Nephron progenitor cell (in vitro differentiated cells): ENCODE measurements around the gene CCDC178.
A peak's percentile ranks its signal among the peaks of the same experiment; 100 is the strongest.

Experiments used
- DNase-seq: peaks from one replicate; pipeline ENCODE4 v3.0.0; 2021
- H3K27ac Mint-ChIP-seq: 2 replicates; pipeline ENCODE4 v1.8.0; 2021; ENCODE audit warnings: mild to moderate bottlenecking, moderate library complexity, mixed read lengths
- H3K27me3 Mint-ChIP-seq: 2 replicates; pipeline ENCODE4 v1.8.0; 2021; ENCODE audit warnings: mild to moderate bottlenecking, low read depth, mixed read lengths; ENCODE audit not compliant: poor library complexity
- H3K36me3 Mint-ChIP-seq: 2 replicates; pipeline ENCODE4 v1.8.0; 2021; ENCODE audit warnings: low read depth, mixed read lengths
- H3K4me1 Mint-ChIP-seq: 2 replicates; pipeline ENCODE4 v1.8.0; 2021; ENCODE audit warnings: mixed read lengths
- H3K4me3 Mint-ChIP-seq: 2 replicates; pipeline ENCODE4 v1.8.0; 2021; ENCODE audit warnings: mild to moderate bottlenecking, moderate library complexity, mixed read lengths
- H3K9me3 Mint-ChIP-seq: 2 replicates; pipeline ENCODE4 v1.8.0; 2021; ENCODE audit warnings: mild to moderate bottlenecking, moderate library complexity, mixed read lengths
- TF ChIP-seq, protein P1 (sequence below): fragments of 200-600 bp; sonication (generic); IDR thresholded peaks from 2 replicates; pipeline ENCODE4 v1.5.0; 2021; ENCODE audit warnings: antibody characterized with exemption

The CCDC178 gene

DNA sequence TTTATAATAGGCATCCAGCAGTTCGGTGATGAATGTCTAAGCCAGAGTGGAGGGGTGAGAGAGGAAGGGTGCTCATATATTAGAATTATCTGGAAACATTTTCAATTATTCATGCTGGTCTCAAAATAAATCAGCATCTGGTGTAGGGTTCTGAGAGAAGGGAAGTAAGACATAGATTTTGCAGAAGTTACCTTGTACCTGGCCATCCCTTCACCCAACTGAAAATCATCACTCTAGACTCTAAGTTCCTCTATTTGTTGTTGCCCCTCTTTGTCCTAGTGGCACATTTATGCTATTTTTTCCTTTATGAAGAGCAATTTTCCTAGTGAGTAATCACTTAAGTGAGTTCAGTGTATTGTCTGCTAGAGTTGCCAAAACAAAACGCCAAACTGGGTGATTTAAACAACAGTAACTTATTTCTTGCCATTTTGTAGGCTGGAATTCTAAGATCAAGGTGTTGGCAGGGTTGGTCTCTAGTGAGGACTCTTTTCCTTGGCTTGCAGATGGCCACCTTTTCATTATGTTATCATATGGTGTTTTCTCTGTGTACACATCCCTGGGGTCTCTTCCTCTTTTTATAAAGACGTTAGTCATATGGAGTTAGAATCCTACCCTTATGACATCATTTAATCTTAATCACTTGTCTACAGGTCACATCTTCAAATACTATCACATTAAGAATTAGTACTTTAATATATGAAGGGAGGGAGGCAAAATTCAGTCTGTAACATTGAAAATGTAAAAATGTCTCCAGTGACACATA is 537.8 kb downstream of the CCDC178 start:
- TF ChIP-seq, protein P1, sequence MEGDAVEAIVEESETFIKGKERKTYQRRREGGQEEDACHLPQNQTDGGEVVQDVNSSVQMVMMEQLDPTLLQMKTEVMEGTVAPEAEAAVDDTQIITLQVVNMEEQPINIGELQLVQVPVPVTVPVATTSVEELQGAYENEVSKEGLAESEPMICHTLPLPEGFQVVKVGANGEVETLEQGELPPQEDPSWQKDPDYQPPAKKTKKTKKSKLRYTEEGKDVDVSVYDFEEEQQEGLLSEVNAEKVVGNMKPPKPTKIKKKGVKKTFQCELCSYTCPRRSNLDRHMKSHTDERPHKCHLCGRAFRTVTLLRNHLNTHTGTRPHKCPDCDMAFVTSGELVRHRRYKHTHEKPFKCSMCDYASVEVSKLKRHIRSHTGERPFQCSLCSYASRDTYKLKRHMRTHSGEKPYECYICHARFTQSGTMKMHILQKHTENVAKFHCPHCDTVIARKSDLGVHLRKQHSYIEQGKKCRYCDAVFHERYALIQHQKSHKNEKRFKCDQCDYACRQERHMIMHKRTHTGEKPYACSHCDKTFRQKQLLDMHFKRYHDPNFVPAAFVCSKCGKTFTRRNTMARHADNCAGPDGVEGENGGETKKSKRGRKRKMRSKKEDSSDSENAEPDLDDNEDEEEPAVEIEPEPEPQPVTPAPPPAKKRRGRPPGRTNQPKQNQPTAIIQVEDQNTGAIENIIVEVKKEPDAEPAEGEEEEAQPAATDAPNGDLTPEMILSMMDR = no peak
- Mint-ChIP-seq H3K27ac (no peak overlapping the region), H3K4me3 (no peak overlapping the region), H3K36me3 (peaks cover 10% of the 10 kb centered on the region), H3K4me1 (peaks cover 8% of the 10 kb centered on the region), H3K9me3 (peaks cover 11% of the 10 kb centered on the region), H3K27me3 (no peaks in the 10 kb centered on the region)
- no peak for DNase-seq

DNA sequence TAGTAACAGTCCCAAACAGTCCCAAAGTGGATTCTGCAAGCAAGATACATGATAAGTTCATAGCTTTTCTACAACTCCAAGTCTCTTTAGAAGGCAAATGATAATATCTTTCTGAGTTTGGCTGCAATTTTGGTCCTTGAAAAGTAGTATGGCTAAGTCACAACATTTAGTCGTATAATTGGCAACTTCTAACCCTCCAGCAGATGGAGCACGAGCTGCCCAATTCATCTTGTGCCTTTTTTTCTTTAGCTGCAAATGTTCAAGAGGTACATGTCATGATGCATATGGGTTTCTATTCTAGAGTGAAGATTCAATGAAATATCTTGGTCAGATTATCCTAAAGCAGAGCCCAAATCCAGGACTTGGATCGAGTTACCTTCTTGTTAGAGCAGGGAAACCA is 540.7 kb downstream of the CCDC178 start:
- TF ChIP-seq, protein P1 = no peak
- no peak overlapping the region for H3K27ac Mint-ChIP-seq
- no peak overlapping the region for H3K4me3 Mint-ChIP-seq
- DNase-seq = no peak
- H3K27me3 Mint-ChIP-seq = no peaks in the 10 kb centered on the region
- peaks cover 33% of the 10 kb centered on the region for H3K9me3 Mint-ChIP-seq
- H3K4me1 Mint-ChIP-seq = no peaks in the 10 kb centered on the region
- peaks cover 19% of the 10 kb centered on the region for H3K36me3 Mint-ChIP-seq

DNA sequence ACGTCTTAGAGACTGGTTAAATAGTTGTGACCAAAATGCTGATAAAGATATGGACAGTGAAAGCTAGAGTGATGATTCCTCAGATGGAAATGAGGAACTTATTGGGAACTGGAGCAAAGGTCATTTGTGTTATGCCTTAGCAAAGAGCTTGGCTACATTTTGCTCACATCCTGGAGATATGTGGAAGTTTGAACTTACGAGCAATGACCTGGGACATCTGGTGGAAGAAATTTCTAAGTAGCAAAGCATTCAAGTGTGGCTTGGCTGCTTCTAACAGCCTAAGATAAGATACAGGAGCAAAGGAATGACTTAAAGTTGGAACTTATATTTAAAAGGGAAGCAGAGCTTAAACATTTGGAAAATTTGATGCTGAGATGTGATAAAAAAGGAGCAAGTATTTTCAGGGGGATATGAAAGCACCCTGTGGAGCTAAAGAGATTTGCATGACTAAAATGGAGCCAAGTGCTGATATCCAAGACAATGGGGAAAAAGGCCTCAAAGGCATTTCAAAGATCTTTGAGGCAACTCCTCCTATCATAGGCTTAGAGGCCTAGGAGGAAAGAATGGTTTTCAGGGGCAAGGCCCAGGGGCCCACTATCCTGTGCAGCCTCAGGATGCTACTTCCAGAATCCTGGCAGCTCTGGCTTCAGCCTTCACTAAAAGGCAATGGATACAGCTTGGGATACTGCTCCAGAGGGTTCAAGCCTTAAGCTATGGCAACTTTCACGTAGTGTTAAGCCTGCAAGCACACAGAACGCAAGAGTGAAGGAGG is 543.6 kb downstream of the CCDC178 start:
- TF ChIP-seq, protein P1 = no peak
- no peak overlapping the region for H3K27ac Mint-ChIP-seq
- H3K27me3 Mint-ChIP-seq = no peaks in the 10 kb centered on the region

DNA sequence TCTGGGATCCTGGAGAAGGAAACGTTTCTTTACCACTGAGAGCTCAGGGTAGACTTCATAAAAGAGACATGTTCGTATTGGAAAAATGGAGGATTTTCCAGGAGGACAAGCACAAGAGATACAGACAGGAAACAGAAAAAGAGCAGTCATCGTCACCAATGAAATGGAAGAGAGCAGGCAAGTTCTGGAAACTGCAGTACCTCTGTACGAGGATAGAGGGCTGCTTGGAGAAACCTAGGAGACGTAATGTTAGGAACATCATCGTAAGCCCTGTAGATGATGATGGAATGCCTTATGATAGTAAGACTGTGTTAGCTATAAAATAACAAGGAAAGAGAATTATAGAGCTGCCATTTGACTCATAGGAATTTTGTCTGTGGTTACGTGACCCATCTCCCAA is 546.6 kb downstream of the CCDC178 start:
- DNase-seq = no peak
- peaks cover 33% of the 10 kb centered on the region for H3K9me3 Mint-ChIP-seq
- H3K36me3 Mint-ChIP-seq = peaks cover 19% of the 10 kb centered on the region
- H3K4me3 Mint-ChIP-seq = no peak overlapping the region
- H3K27me3 Mint-ChIP-seq = no peaks in the 10 kb centered on the region
- TF ChIP-seq, protein P1 = peak; percentile 26
- H3K4me1 Mint-ChIP-seq = peaks cover 16% of the 10 kb centered on the region
- H3K27ac Mint-ChIP-seq = no peak overlapping the region

More for the DNA sequence above, 543.6 kb downstream of the CCDC178 start:
- H3K4me1 Mint-ChIP-seq = no peaks in the 10 kb centered on the region
- peaks cover 19% of the 10 kb centered on the region for H3K36me3 Mint-ChIP-seq
- no peak for DNase-seq
- peaks cover 33% of the 10 kb centered on the region for H3K9me3 Mint-ChIP-seq
- H3K4me3 Mint-ChIP-seq = no peak overlapping the region

DNA sequence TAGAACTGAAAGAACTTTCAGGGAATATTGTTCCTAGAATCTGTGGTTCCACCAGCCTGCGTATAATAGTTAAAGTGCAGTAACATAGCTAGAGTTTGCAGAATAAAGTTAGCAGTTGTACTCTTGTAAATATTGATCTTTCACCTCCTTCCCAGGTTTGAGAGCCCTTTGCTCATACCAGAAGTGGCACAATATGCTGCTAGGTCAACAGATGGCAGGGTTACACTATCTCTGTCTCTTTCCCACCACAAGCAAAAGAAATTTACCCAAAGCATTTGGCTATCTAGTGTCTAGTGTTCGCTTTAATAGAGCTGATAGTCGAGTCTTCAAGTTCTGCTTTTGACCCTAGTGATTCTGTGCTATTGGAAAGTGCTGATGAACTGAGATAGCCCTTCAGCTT is 548.7 kb downstream of the CCDC178 start:
- H3K27ac Mint-ChIP-seq = no peak overlapping the region
- H3K4me3 Mint-ChIP-seq = no peak overlapping the region
- TF ChIP-seq, protein P1 = no peak
- peaks cover 13% of the 10 kb centered on the region for H3K9me3 Mint-ChIP-seq
- H3K4me1 Mint-ChIP-seq = peaks cover 37% of the 10 kb centered on the region
- DNase-seq = no peak
- H3K27me3 Mint-ChIP-seq = no peaks in the 10 kb centered on the region
- peaks cover 6% of the 10 kb centered on the region for H3K36me3 Mint-ChIP-seq
